GM12891 (cell line): Measurements from ENCODE around the gene KRT6A.
"Not testable (repeated sequence)": the region's sequence is repeated elsewhere in the genome, so short reads cannot be mapped to it uniquely, and the experiment has no call there.

Experiments used
- PAX5 ChIP-seq: IDR thresholded peaks from 2 replicates; pipeline ENCODE4 v1.6.1; 2011; ENCODE audit warnings: low read length, moderate library complexity, mild to moderate bottlenecking; ENCODE audit not compliant: insufficient read depth, severe bottlenecking
- POLR2A ChIP-seq: IDR thresholded peaks from 2 replicates; pipeline ENCODE4 v1.6.1; 2011; ENCODE audit warnings: low read depth, low read length, control low read depth
- POLR2AphosphoS5 ChIP-seq: IDR thresholded peaks from 2 replicates; pipeline ENCODE4 v1.6.1; 2011; ENCODE audit warnings: low read depth, low read length, control low read depth
- POU2F2 ChIP-seq: IDR thresholded peaks from 2 replicates; pipeline ENCODE4 v1.6.1; 2011; ENCODE audit warnings: low read depth, mild to moderate bottlenecking, control low read depth, low read length, moderate library complexity
- SPI1 ChIP-seq: IDR thresholded peaks from 2 replicates; pipeline ENCODE4 v1.6.1; 2011; ENCODE audit warnings: low read depth, low read length, control low read depth
- TAF1 ChIP-seq: IDR thresholded peaks from 2 replicates; pipeline ENCODE4 v1.6.1; 2011; ENCODE audit warnings: low read depth, low read length, control low read depth

GRCh38 chr12:52447196-52447595, 45.9 kb downstream of the KRT6A start:
- not testable (repeated sequence) for TF ChIP-seq POLR2A, TAF1, POLR2AphosphoS5, SPI1, PAX5, POU2F2
